Liver (tissue), 9 donors: Measurements from ENCODE around the gene CPAMD8. TPM values are rescaled to one million over a fixed set of nuclear protein-coding genes. Genes with fewer than 3 reads are reported as not detected.

Source experiments
- DNase-seq: peaks from one replicate; pipeline ENCODE4 v3.0.0-alpha.2; 2017; ENCODE audit warnings: low spot score
- H3K27ac ChIP-seq, 2 donors: one replicate each; pipeline ENCODE4 v1.7.0; 2013; ENCODE audit warnings: inconsistent platforms in 2 of 2, low read length in 2 of 2, control low read depth in 1 of 2, low read depth in 1 of 2, mild to moderate bottlenecking in 1 of 2
- H3K27me3 ChIP-seq, 4 donors: one replicate each; pipeline versions ENCODE4 v1.6.1 to v1.7.0; 2013; ENCODE audit warnings: low read length in 3 of 4, inconsistent platforms in 1 of 4, mild to moderate bottlenecking in 1 of 4, moderate library complexity in 1 of 4; ENCODE audit not compliant: control insufficient read depth in 4 of 4, insufficient read depth in 4 of 4
- H3K36me3 ChIP-seq, 4 donors: one replicate each; pipeline versions ENCODE4 v1.6.1 to v1.7.0; 2013; ENCODE audit warnings: low read length in 3 of 4, mild to moderate bottlenecking in 3 of 4, low read depth in 1 of 4, moderate library complexity in 1 of 4; ENCODE audit not compliant: control insufficient read depth in 4 of 4, insufficient read depth in 3 of 4
- H3K4me1 ChIP-seq, 4 donors: one replicate each; pipeline versions ENCODE4 v1.6.1 to v1.7.0; 2013; ENCODE audit warnings: low read length in 3 of 4, mild to moderate bottlenecking in 3 of 4, moderate library complexity in 1 of 4; ENCODE audit not compliant: control insufficient read depth in 4 of 4, insufficient read depth in 4 of 4
- H3K4me3 ChIP-seq, 3 donors: one replicate each; pipeline versions ENCODE4 v1.6.1 to v1.7.0; 2013; ENCODE audit warnings: low read length in 3 of 3, control low read depth in 1 of 3, low read depth in 1 of 3, mild to moderate bottlenecking in 1 of 3
- H3K9ac ChIP-seq, 2 donors: one replicate each; pipeline ENCODE4 v1.7.0; 2013; ENCODE audit warnings: low read length in 2 of 2, mild to moderate bottlenecking in 2 of 2, moderate library complexity in 2 of 2, control low read depth in 1 of 2, low read depth in 1 of 2
- H3K9me3 ChIP-seq, 4 donors: one replicate each; pipeline versions ENCODE4 v1.6.1 to v1.7.0; 2013; ENCODE audit warnings: low read length in 3 of 4; ENCODE audit not compliant: control insufficient read depth in 4 of 4
- ATF3 ChIP-seq: IDR thresholded peaks from 2 replicates; pipeline ENCODE4 v1.6.1; 2016; ENCODE audit warnings: antibody characterized with exemption
- EGR1 ChIP-seq, 2 donors: IDR thresholded peaks; 2 replicates each; pipeline ENCODE4 v1.6.1; 2016 to 2018; ENCODE audit warnings: antibody characterized with exemption in 2 of 2, low read depth in 2 of 2
- FOXA2 ChIP-seq: IDR thresholded peaks from 2 replicates; pipeline ENCODE4 v1.6.1; 2016; ENCODE audit warnings: antibody characterized with exemption
- HNF4A ChIP-seq, 2 donors: conservative IDR thresholded peaks; 2 replicates each; pipeline ENCODE4 v1.6.1; 2016; ENCODE audit warnings: antibody characterized with exemption in 2 of 2, mild to moderate bottlenecking in 2 of 2
- HNF4G ChIP-seq: IDR thresholded peaks from 2 replicates; pipeline ENCODE4 v1.6.1; 2016; ENCODE audit warnings: antibody characterized with exemption
- MAX ChIP-seq: IDR thresholded peaks from 2 replicates; pipeline ENCODE4 v1.6.1; 2016; ENCODE audit warnings: antibody characterized with exemption
- RAD21 ChIP-seq, 2 donors: IDR thresholded peaks; 2 replicates each; pipeline ENCODE4 v1.6.1; 2016; ENCODE audit warnings: antibody characterized with exemption in 2 of 2, mild to moderate bottlenecking in 2 of 2
- REST ChIP-seq: IDR thresholded peaks from 2 replicates; pipeline ENCODE4 v1.6.1; 2016; ENCODE audit warnings: antibody characterized with exemption, mild to moderate bottlenecking
- RXRA ChIP-seq, 2 donors: IDR thresholded peaks; 2 replicates each; pipeline ENCODE4 v1.6.1; 2017 to 2018; ENCODE audit warnings: antibody characterized with exemption in 2 of 2, mild to moderate bottlenecking in 1 of 2
- SP1 ChIP-seq: IDR thresholded peaks from 2 replicates; pipeline ENCODE4 v1.6.1; 2018; ENCODE audit warnings: antibody characterized with exemption, mild to moderate bottlenecking
- TAF1 ChIP-seq: conservative IDR thresholded peaks from 2 replicates; pipeline ENCODE4 v1.6.1; 2016; ENCODE audit warnings: antibody characterized with exemption, mild to moderate bottlenecking
- ZBTB33 ChIP-seq: IDR thresholded peaks from 2 replicates; pipeline ENCODE4 v1.6.1; 2016; ENCODE audit warnings: antibody characterized with exemption
- WGBS: extraction: QIAGEN DNeasy Blood & Tissue Kit; methylation state at CpG from one replicate; pipeline ENCODE4 v1.1.7; 2013; 5-methylcytosine and 5-hydroxymethylcytosine counted together
- polyA plus RNA-seq, 2 donors: library from polyadenylated mRNA; stranded (reverse) in 1 of 2; unstranded in 1 of 2; fragments of 200-250 nt in 1 of 2; fragments of >200 nt in 1 of 2; fragmentation: Nextera tagmentation in 1 of 2; extraction: Ambion mirVana in 1 of 2; gene quantifications; one replicate each; pipeline versions ENCODE4 v1.2.1 to v1.2.3, GENCODE V29; 2013 to 2015
- total RNA-seq, 2 donors: library from RNA; depleted of rRNA; stranded (reverse); fragments of >200 nt; gene quantifications; one replicate each; pipeline ENCODE4 v1.2.3, GENCODE V29; 2014
- donor health status: healthy.
- donor health status: healthy.
- donor health status: healthy.
- donor health status: healthy.
- donor health status: healthy.

CPAMD8 gene
- total and polyA plus RNA-seq, 4 donors: 0.92 to 1.4 (median 1.1) TPM

- 8% methylated on average over 11 of the region's 11 CpGs for WGBS
These were observed 48.0 kb upstream of the CPAMD8 start for GRCh38 chr19:17074634-17075034.

GRCh38 chr19:17073869-17074633, 47.4 kb upstream of the CPAMD8 start:
- DNase-seq: no peak
- 56% methylated on average over 18 of the region's 18 CpGs for WGBS
- Histone ChIP-seq H3K9me3 (no peaks in the 10 kb centered on the region), H3K36me3 (peaks cover 0 to 2% (median under 1%) of the 10 kb centered on the region in 4 donors), H3K9ac (no peak overlapping the region), H3K4me1 (peaks cover 3 to 43% (median 33%) of the 10 kb centered on the region in 4 donors), H3K27me3 (no peaks in the 10 kb centered on the region), H3K4me3 (peak overlapping the region; percentile 73 to 91 (median 89)), H3K27ac (peak overlapping the region in 1 of 2 donors; percentile 71)
- TF ChIP-seq FOXA2 (no peak), HNF4G (no peak), RAD21 (IDR thresholded peaks at IDR 0.05) (no peak), RXRA (IDR thresholded peaks at IDR 0.05) (no peak), REST (no peak), ATF3 (no peak)

More at GRCh38 chr19:17074634-17075034, 48.0 kb upstream of the CPAMD8 start:
- TF ChIP-seq FOXA2: no peak
- TF ChIP-seq EGR1 (IDR thresholded peaks at IDR 0.05; ENCODE audit: low read depth in 2 of 2): no peak
- TF ChIP-seq TAF1: no peak
- H3K36me3 ChIP-seq: peaks cover 0 to 2% (median 0%) of the 10 kb centered on the region in 4 donors
- H3K9ac ChIP-seq: peak overlapping the region; percentile 70 to 83
- peak overlapping the region; percentile 73 to 91 (median 89) for H3K4me3 ChIP-seq
- H3K9me3 ChIP-seq: no peaks in the 10 kb centered on the region
- H3K4me1 ChIP-seq: peaks cover 3 to 47% (median 33%) of the 10 kb centered on the region in 4 donors
- DNase-seq: no peak
- H3K27me3 ChIP-seq: no peaks in the 10 kb centered on the region
- peak overlapping the region; percentile 71 to 78 for H3K27ac ChIP-seq

- TF ChIP-seq EGR1 (IDR thresholded peaks at IDR 0.05; ENCODE audit: low read depth in 2 of 2) (no peak), HNF4G (peak; percentile 25), MAX (no peak), RAD21 (IDR thresholded peaks at IDR 0.05) (peak in 1 of 2 donors; percentile 42), RXRA (IDR thresholded peaks at IDR 0.05) (peak; percentile 48 to 53), ZBTB33 (no peak), SP1 (peak; percentile 63), HNF4A (conservative IDR thresholded peaks at IDR 0.05) (peak; percentile 68 to 80)
- no peak for DNase-seq
- Histone ChIP-seq H3K9ac (no peak overlapping the region), H3K4me3 (no peak overlapping the region), H3K36me3 (peaks cover 0 to 7% (median 3%) of the 10 kb centered on the region in 4 donors), H3K27ac (no peak overlapping the region), H3K4me1 (peaks cover 2 to 17% (median 13%) of the 10 kb centered on the region in 4 donors), H3K27me3 (no peaks in the 10 kb centered on the region), H3K9me3 (no peaks in the 10 kb centered on the region)
- 57% methylated on average over 7 of the region's 7 CpGs for WGBS
These were observed 44.3 kb upstream of the CPAMD8 start for GRCh38 chr19:17070912-17071311.
